GM21723 (cell line): ENCODE data around the gene PON1.

Experiments used
- ATAC-seq: cut with Tn5 transposase; IDR thresholded peaks from one replicate; pipeline ENCODE4 v1.9.1; 2021; ENCODE audit warnings: mild to moderate bottlenecking, moderate library complexity; ENCODE audit not compliant: unreplicated experiment

PON1 gene

GRCh38 chr7:95317966-95318365 lies 6.4 kb downstream of the PON1 start:
- no peak for ATAC-seq

- no peak for ATAC-seq
These were observed 6.8 kb downstream of the PON1 start for GRCh38 chr7:95317546-95317945.

- ATAC-seq = peak; percentile 82
These were observed 7.7 kb downstream of the PON1 start for GRCh38 chr7:95316588-95316987.

- ATAC-seq = no peak
These were observed 11.8 kb downstream of the PON1 start for GRCh38 chr7:95312561-95312960.

GRCh38 chr7:95311389-95311788 lies 12.9 kb downstream of the PON1 start:
- no peak for ATAC-seq

- no peak for ATAC-seq
These were observed 14.4 kb downstream of the PON1 start for GRCh38 chr7:95309951-95310350.

- no peak for ATAC-seq
These were observed 19.3 kb downstream of the PON1 start for GRCh38 chr7:95304990-95305389.

- ATAC-seq = no peak
These were observed 21.1 kb downstream of the PON1 start for GRCh38 chr7:95303013-95303905.

GRCh38 chr7:95298091-95298490 lies 26.2 kb downstream of the PON1 start:
- no peak for ATAC-seq

GRCh38 chr7:95297041-95297440 lies 27.3 kb downstream of the PON1 start:
- no peak for ATAC-seq

GRCh38 chr7:95296456-95296855 lies 27.9 kb downstream of the PON1 start:
- ATAC-seq = no peak

GRCh38 chr7:95295397-95295796 lies 28.9 kb downstream of the PON1 start:
- no peak for ATAC-seq

GRCh38 chr7:95290166-95290830 lies 34.0 kb downstream of the PON1 start:
- no peak for ATAC-seq

- no peak for ATAC-seq
These were observed 38.2 kb downstream of the PON1 start for GRCh38 chr7:95286096-95286495.

GRCh38 chr7:95279417-95279816 lies 44.9 kb downstream of the PON1 start:
- no peak for ATAC-seq

- no peak for ATAC-seq
These were observed 48.2 kb downstream of the PON1 start for GRCh38 chr7:95276114-95276513.

GRCh38 chr7:95269640-95270039 lies 54.7 kb downstream of the PON1 start:
- ATAC-seq = no peak

GRCh38 chr7:95267754-95268153 lies 56.6 kb downstream of the PON1 start:
- ATAC-seq = no peak

GRCh38 chr7:95265634-95266033 lies 58.7 kb downstream of the PON1 start:
- ATAC-seq = no peak

- no peak for ATAC-seq
These were observed 59.9 kb downstream of the PON1 start for GRCh38 chr7:95264363-95264891.

GRCh38 chr7:95263785-95264362 lies 60.5 kb downstream of the PON1 start:
- ATAC-seq = no peak

- ATAC-seq = no peak
These were observed 61.5 kb downstream of the PON1 start for GRCh38 chr7:95262875-95263274.
